Heart left ventricle (tissue), 13 donors: ENCODE measurements around the gene NME5.

Experiments used
- POLR2A ChIP-seq, 2 donors: fragments of 450-650 bp; IDR thresholded peaks; one replicate each; pipeline ENCODE4 v1.6.1; 2017; ENCODE audit warnings: antibody characterized with exemption in 2 of 2, mild to moderate bottlenecking in 2 of 2, moderate library complexity in 2 of 2
- TF ChIP-seq, protein P1 (sequence below), 12 donors: fragments of 200-600 bp; sonication (generic) in 4 of 12; IDR thresholded peaks; one replicate each; pipeline versions ENCODE4 v1.5.0 to v1.8.0; 2018 to 2022; ENCODE audit warnings: antibody characterized with exemption in 12 of 12, mild to moderate bottlenecking in 5 of 12
- donor health status: ischemic (EF 13 %, LVEDD 7.1; RV severe dilation, severe dysfunction).
- donor health status: DM: no; HTN: yes; CAD: no.
- donor health status: DM: no; HTN: no; CAD: no.
- donor health status: ischemic (EF 25% LVEDD 6.9; RV normal size, moderate dysfunction).
- donor health status: ischemic (EF 25% LVEDD 5.7; RV mildly dilated, moderate dysfunction).
- donor health status: ischemic (EF 35%, LVEDD 5.7; RV mildly dilated, moderate dysfunction).
- donor health status: nonischemic (EF 11% LVEDD 7.7; RV severe dilation, severe dysfunction).
- donor health status: DM: yes; HTN: yes; CAD: no.
- donor health status: PGD.
- donor health status: ischemic (EF 29% LVEDD 5.4; RV normal size, mild dysfunction).
- donor health status: nonischemic (EF 23%, LVEDD 6.1; RV moderate dilation, normal function).

DNA sequence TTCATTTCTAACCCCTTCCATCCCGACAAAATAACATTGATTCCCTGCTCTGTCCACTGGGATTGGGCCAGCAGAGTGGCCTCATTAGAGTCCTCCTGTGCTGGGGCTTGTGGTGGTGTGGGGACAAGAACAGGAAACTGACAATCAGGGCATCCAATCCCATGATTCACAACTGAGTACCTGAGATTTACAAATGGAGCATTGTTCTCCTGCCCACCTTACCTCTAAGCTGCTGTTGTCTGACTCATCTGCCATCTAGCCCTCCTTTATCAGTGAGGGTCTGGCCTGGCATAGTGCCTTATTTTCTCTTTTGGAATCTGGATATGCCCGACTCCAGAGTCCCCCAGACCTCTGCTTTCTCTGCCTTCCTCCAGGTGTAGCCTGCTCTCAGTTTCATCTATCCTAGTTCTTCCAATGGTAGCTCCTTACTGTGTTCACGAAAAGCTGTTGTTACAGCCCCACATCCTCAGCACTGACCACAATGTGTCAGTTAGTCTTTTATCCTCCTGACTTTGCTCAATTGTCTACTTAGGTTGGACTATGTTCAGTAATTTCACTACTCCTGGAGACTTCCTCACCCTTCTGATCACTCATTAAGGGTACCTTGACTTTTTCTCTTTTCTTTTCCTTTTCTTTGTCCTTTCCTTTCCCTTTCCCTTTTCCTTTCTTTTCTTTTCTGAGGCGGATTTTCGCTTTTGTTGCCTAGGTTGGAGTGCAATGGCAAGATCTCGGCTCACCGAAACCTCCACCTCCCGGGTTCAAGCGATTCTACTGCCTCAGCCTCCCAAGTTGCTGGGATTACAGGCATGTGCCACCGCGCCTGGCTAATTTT, 42.0 kb downstream of the NME5 start:
- TF ChIP-seq, protein P1, sequence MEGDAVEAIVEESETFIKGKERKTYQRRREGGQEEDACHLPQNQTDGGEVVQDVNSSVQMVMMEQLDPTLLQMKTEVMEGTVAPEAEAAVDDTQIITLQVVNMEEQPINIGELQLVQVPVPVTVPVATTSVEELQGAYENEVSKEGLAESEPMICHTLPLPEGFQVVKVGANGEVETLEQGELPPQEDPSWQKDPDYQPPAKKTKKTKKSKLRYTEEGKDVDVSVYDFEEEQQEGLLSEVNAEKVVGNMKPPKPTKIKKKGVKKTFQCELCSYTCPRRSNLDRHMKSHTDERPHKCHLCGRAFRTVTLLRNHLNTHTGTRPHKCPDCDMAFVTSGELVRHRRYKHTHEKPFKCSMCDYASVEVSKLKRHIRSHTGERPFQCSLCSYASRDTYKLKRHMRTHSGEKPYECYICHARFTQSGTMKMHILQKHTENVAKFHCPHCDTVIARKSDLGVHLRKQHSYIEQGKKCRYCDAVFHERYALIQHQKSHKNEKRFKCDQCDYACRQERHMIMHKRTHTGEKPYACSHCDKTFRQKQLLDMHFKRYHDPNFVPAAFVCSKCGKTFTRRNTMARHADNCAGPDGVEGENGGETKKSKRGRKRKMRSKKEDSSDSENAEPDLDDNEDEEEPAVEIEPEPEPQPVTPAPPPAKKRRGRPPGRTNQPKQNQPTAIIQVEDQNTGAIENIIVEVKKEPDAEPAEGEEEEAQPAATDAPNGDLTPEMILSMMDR (IDR thresholded peaks at IDR 0.05) = no peak
- no peak for TF ChIP-seq POLR2A (IDR thresholded peaks at IDR 0.05)
